Natural killer cell (primary cell): Measurements from ENCODE around the gene KIAA0753. TPM values are rescaled to one million over a fixed set of nuclear protein-coding genes. Genes with fewer than 3 reads are reported as not detected.

ENCODE experiments used
- ATAC-seq, 3 donors: fragments of 150-1000 bp in 2 of 3; fragments of 200-7000 bp in 1 of 3; cut with Tn5 transposase; 1 replicate in 1 of 3; 2 replicates in 2 of 3; pipeline ENCODE4 v1.10.0; 2021; ENCODE audit warnings: mild to moderate bottlenecking in 2 of 3, moderate library complexity in 2 of 3
- DNase-seq, 2 donors: peaks; one replicate each; pipeline versions ENCODE4 v3.0.0 to v3.0.0-alpha.2; 2013 to 2021; ENCODE audit warnings: mixed read lengths in 1 of 2
- H3K27ac ChIP-seq: one replicate; pipeline ENCODE4 v1.5.1; 2013; ENCODE audit warnings: mild to moderate bottlenecking, low read length
- H3K27me3 ChIP-seq: one replicate; pipeline ENCODE4 v1.6.1; 2013; ENCODE audit warnings: low read length; ENCODE audit not compliant: control insufficient read depth, insufficient read depth
- H3K36me3 ChIP-seq: one replicate; pipeline ENCODE4 v1.6.1; 2013; ENCODE audit warnings: low read length; ENCODE audit not compliant: control insufficient read depth, insufficient read depth
- H3K4me1 ChIP-seq: one replicate; pipeline ENCODE4 v1.6.1; 2013; ENCODE audit warnings: low read length; ENCODE audit not compliant: control insufficient read depth, insufficient read depth
- H3K4me3 ChIP-seq: one replicate; pipeline ENCODE4 v1.5.1; 2013; ENCODE audit warnings: low read length
- H3K9me3 ChIP-seq: one replicate; pipeline ENCODE4 v1.6.1; 2013; ENCODE audit warnings: low read length; ENCODE audit not compliant: control insufficient read depth, insufficient read depth
- H3K27ac Mint-ChIP-seq, 2 donors: one replicate each; pipeline ENCODE4 v1.8.0; 2022; ENCODE audit warnings: mild to moderate bottlenecking in 2 of 2, mixed read lengths in 2 of 2, moderate library complexity in 1 of 2
- H3K27me3 Mint-ChIP-seq, 2 donors: one replicate each; pipeline ENCODE4 v1.8.0; 2022; ENCODE audit warnings: low read depth in 2 of 2, mixed read lengths in 2 of 2
- H3K36me3 Mint-ChIP-seq: one replicate; pipeline ENCODE4 v1.8.0; 2022; ENCODE audit warnings: mixed read lengths
- H3K4me1 Mint-ChIP-seq, 2 donors: one replicate each; pipeline ENCODE4 v1.8.0; 2022; ENCODE audit warnings: mixed read lengths in 2 of 2
- H3K4me3 Mint-ChIP-seq: one replicate; pipeline ENCODE4 v1.8.0; 2022; ENCODE audit warnings: mild to moderate bottlenecking, moderate library complexity, mixed read lengths
- H3K9me3 Mint-ChIP-seq, 2 donors: one replicate each; pipeline ENCODE4 v1.8.0; 2022; ENCODE audit warnings: mixed read lengths in 2 of 2
- CTCF ChIP-seq: fragments of 200-600 bp; IDR thresholded peaks from one replicate; pipeline ENCODE4 v1.8.0; 2022; ENCODE audit warnings: antibody characterized with exemption
- WGBS: methylation state at CpG from one replicate; pipeline ENCODE4 v1.1.7; 2013; ENCODE audit warnings: missing lambda C conversion rate; ENCODE audit not compliant: insufficient coverage; 5-methylcytosine and 5-hydroxymethylcytosine counted together
- intact Hi-C: fragments of 100-400 bp; cut with micrococcal nuclease; formaldehyde crosslinking; loops from one replicate; pipeline ENCODE4 v1.14.2; 2022
- total RNA-seq, 4 donors: library from RNA; stranded (reverse); fragments of 120-200 nt in 1 of 4; gene quantifications; one replicate each; pipeline versions ENCODE4 v1.2.3 to v1.2.4, GENCODE V29; 2013 to 2022

The KIAA0753 gene
- total RNA-seq, 3 donors from 2014 or later (not counting 1 experiment from before 2014, with no cell fraction given), result 13.4 to 17.2 (median 15.4) TPM

DNA sequence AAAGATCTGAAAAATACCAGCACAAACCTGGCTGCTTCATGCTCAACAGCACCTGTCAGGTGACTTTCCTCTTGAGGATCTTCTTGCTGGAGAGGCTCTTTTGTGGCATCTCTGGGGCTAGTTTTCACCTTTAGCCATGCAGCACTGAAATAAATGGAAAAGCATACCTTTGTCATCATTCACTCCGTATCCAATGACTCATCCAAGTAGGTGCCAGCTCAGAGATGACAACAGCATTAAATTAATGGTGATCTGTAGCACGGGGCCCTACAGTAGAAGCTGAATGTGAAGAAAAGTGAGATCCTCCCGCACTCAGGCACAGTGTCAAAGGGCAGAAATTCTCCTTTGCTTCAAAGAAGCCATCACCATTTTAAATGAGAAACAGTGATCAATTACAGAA lies 32.2 kb downstream of the KIAA0753 start:
- no peaks in the 10 kb centered on the region for H3K9me3 Mint-ChIP-seq
- H3K27ac ChIP-seq, result no peak overlapping the region
- no peak overlapping the region for H3K27ac Mint-ChIP-seq
- H3K9me3 ChIP-seq, result no peaks in the 10 kb centered on the region
- no peaks in the 10 kb centered on the region for H3K27me3 Mint-ChIP-seq
- no peaks in the 10 kb centered on the region for H3K4me1 Mint-ChIP-seq
- WGBS, result 100% methylated on average over 2 of the region's 3 CpGs
- no peak overlapping the region for H3K4me3 ChIP-seq
- no peaks in the 10 kb centered on the region for H3K4me1 ChIP-seq
- no peak overlapping the region for H3K4me3 Mint-ChIP-seq
- DNase-seq (no peak), ATAC-seq (no peak)
- H3K36me3 ChIP-seq, result peaks cover 48% of the 10 kb centered on the region
- H3K27me3 ChIP-seq, result no peaks in the 10 kb centered on the region
- peaks cover 29% of the 10 kb centered on the region for H3K36me3 Mint-ChIP-seq
- TF ChIP-seq CTCF, result no peak
- intact Hi-C loops, result no loop called here

GRCh38 chr17:6605142-6605541 lies 35.4 kb downstream of the KIAA0753 start:
- H3K4me3 Mint-ChIP-seq, result no peak overlapping the region
- 98% methylated on average over 6 of the region's 6 CpGs for WGBS
- no peak for ATAC-seq
- no peak overlapping the region for H3K27ac Mint-ChIP-seq
- H3K4me1 Mint-ChIP-seq, result no peaks in the 10 kb centered on the region
- Histone ChIP-seq H3K4me1 (no peaks in the 10 kb centered on the region), H3K36me3 (peaks cover 51% of the 10 kb centered on the region), H3K9me3 (no peaks in the 10 kb centered on the region), H3K27ac (no peak overlapping the region), H3K27me3 (no peaks in the 10 kb centered on the region), H3K4me3 (no peak overlapping the region)
- H3K36me3 Mint-ChIP-seq, result peaks cover 30% of the 10 kb centered on the region
- intact Hi-C loops, result no loop called here
- TF ChIP-seq CTCF, result no peak
- no peaks in the 10 kb centered on the region for H3K9me3 Mint-ChIP-seq
- no peaks in the 10 kb centered on the region for H3K27me3 Mint-ChIP-seq
- no peak for DNase-seq

DNA sequence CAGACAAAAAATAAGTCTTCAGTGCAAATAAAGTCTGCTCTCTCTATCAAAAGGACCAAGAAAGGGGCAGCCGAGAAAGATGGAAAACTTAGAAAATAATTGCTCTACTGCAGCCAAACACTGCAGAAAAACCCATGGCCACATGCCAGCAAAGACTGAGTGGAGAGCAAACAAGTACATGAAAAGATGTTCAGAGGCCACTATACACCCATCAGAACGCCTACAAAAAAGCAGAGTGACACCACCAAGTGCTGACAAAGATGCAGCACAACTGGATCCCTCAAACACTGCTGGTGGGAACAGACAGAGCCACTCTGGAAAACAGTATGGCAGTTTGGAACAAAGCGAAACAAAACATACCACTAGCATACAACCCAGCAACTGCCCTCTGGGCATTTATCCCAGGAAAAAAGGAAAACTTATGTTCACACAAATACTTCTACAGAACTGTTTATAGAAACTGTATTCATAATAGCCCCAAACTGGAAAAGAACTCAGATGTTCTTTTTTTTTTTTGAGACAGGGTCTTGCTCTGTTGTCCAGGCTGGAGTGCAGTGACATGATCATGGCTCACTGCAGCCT lies 36.7 kb downstream of the KIAA0753 start:
- intact Hi-C loops, result no loop called here
- DNase-seq, result no peak
- H3K36me3 Mint-ChIP-seq, result peaks cover 23% of the 10 kb centered on the region
- no peaks in the 10 kb centered on the region for H3K4me1 Mint-ChIP-seq
- Histone ChIP-seq H3K9me3 (no peaks in the 10 kb centered on the region), H3K4me1 (no peaks in the 10 kb centered on the region), H3K36me3 (peaks cover 45% of the 10 kb centered on the region), H3K4me3 (no peak overlapping the region), H3K27ac (no peak overlapping the region), H3K27me3 (no peaks in the 10 kb centered on the region)
- no peak for TF ChIP-seq CTCF
- no peak overlapping the region for H3K27ac Mint-ChIP-seq
- H3K9me3 Mint-ChIP-seq, result no peaks in the 10 kb centered on the region
- no peak overlapping the region for H3K4me3 Mint-ChIP-seq
- WGBS, result 98% methylated on average over 3 of the region's 3 CpGs
- no peak for ATAC-seq
- H3K27me3 Mint-ChIP-seq, result no peaks in the 10 kb centered on the region

- Mint-ChIP-seq H3K27me3 (no peaks in the 10 kb centered on the region), H3K9me3 (no peaks in the 10 kb centered on the region), H3K4me1 (no peaks in the 10 kb centered on the region), H3K27ac (no peak overlapping the region), H3K4me3 (no peak overlapping the region), H3K36me3 (peaks cover 15% of the 10 kb centered on the region)
- H3K27ac ChIP-seq, result no peak overlapping the region
- H3K9me3 ChIP-seq, result no peaks in the 10 kb centered on the region
- no peak for TF ChIP-seq CTCF
- H3K36me3 ChIP-seq, result peaks cover 35% of the 10 kb centered on the region
- DNase-seq (no peak), ATAC-seq (no peak)
- WGBS, result 100% methylated on average over 1 of the region's 2 CpGs
- no peak overlapping the region for H3K4me3 ChIP-seq
- intact Hi-C loops, result no loop called here
- H3K27me3 ChIP-seq, result no peaks in the 10 kb centered on the region
- H3K4me1 ChIP-seq, result no peaks in the 10 kb centered on the region
Observed at GRCh38 chr17:6602141-6602540, 38.4 kb downstream of the KIAA0753 start.
